DOHH2 (cell line): ENCODE data around the gene ARNT2.

Experiments
- H3F3A ChIP-seq: fragments of 200-600 bp; sonication (generic), shearing (Covaris generic); 2 replicates; pipeline ENCODE4 v1.6.0; 2016; ENCODE audit warnings: antibody characterized with exemption, mild to moderate bottlenecking; ENCODE audit not compliant: control insufficient read depth, insufficient read depth
- H3K27ac ChIP-seq: fragments of 200-600 bp; sonication (generic); 2 replicates; pipeline ENCODE4 v1.5.1; 2014; ENCODE audit warnings: low read depth, mild to moderate bottlenecking, low read length, moderate library complexity
- H3K27me3 ChIP-seq: fragments of 200-600 bp; sonication (generic); 2 replicates; pipeline ENCODE4 v1.6.1; 2014; ENCODE audit warnings: mild to moderate bottlenecking, low read length, mixed read lengths; ENCODE audit not compliant: control insufficient read depth
- H3K36me3 ChIP-seq: fragments of 200-600 bp; sonication (generic); 2 replicates; pipeline ENCODE4 v1.6.1; 2014; ENCODE audit warnings: mild to moderate bottlenecking, low read length, moderate library complexity, mixed read lengths; ENCODE audit not compliant: control insufficient read depth
- H3K4me1 ChIP-seq: fragments of 200-600 bp; sonication (generic); 2 replicates; pipeline ENCODE4 v1.6.1; 2014; ENCODE audit warnings: mild to moderate bottlenecking, low read length, mixed read lengths; ENCODE audit not compliant: control insufficient read depth
- H3K4me2 ChIP-seq: fragments of 200-600 bp; sonication (generic); 2 replicates; pipeline ENCODE4 v1.6.0; 2014; ENCODE audit warnings: mild to moderate bottlenecking, low read length, moderate library complexity
- H3K4me3 ChIP-seq: fragments of 200-600 bp; sonication (generic); 2 replicates; pipeline ENCODE4 v1.5.1; 2014; ENCODE audit warnings: mild to moderate bottlenecking, low read length, mixed read lengths
- H3K79me2 ChIP-seq: fragments of 200-600 bp; sonication (generic); 2 replicates; pipeline ENCODE4 v1.6.1; 2014; ENCODE audit warnings: mild to moderate bottlenecking, low read length, mixed read lengths; ENCODE audit not compliant: control insufficient read depth
- H3K9me2 ChIP-seq: fragments of 200-600 bp; sonication (generic); replicated peaks from 2 replicates; pipeline ENCODE4 v1.6.1; 2014; ENCODE audit warnings: mild to moderate bottlenecking, low read length, mixed read lengths; ENCODE audit not compliant: control insufficient read depth
- H3K9me3 ChIP-seq: fragments of 200-600 bp; sonication (generic); 2 replicates; pipeline ENCODE4 v1.6.1; 2014; ENCODE audit warnings: antibody characterized with exemption, low read length, mixed read lengths; ENCODE audit not compliant: control insufficient read depth, insufficient read depth
- H4K20me1 ChIP-seq: fragments of 200-600 bp; sonication (generic); 2 replicates; pipeline ENCODE4 v1.6.0; 2014; ENCODE audit warnings: low read depth, mild to moderate bottlenecking, antibody characterized with exemption, low read length, moderate library complexity; ENCODE audit not compliant: control insufficient read depth, insufficient read depth
- EZH2phosphoT487 ChIP-seq: fragments of 200-600 bp; sonication (generic); IDR thresholded peaks from 2 replicates; pipeline ENCODE4 v1.6.1; 2017; ENCODE audit warnings: borderline replicate concordance, mild to moderate bottlenecking, antibody characterized with exemption, low read length, moderate library complexity, mixed read lengths
- TF ChIP-seq, protein P1 (sequence below): fragments of 200-600 bp; sonication (generic); IDR thresholded peaks from one replicate; pipeline ENCODE4 v1.5.1; 2014; ENCODE audit warnings: antibody characterized with exemption, mild to moderate bottlenecking, low read depth, low read length; ENCODE audit not compliant: poor library complexity, severe bottlenecking

Gene ARNT2

DNA sequence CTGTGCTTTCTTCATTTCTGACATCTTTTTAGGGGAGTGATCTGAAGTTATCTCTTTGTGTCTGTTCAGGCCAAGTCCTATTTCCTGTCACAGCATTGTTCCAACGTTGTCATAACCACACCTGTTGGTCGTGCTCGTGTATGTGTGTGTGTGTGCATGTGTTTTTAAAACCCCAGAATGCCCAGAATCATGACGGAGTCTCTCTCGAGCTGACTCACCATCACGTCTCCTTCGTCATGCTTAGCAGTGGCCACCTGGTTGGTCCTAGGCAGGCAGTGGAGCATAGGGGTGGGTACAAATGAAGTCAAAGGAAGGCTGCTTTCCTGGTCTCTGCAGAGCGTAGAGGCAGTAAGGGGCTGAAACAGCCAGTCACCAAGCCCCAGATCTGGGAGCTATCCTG lies 164.1 kb downstream of the ARNT2 start:
- no peak overlapping the region for H3K4me2 ChIP-seq
- H3K9me2 ChIP-seq = no peaks in the 10 kb centered on the region
- peaks cover 3% of the 10 kb centered on the region; the same call in 1 of the 2 replicates for H3K27me3 ChIP-seq
- H3K36me3 ChIP-seq = no peaks in the 10 kb centered on the region
- H3K4me1 ChIP-seq = no peaks in the 10 kb centered on the region
- TF ChIP-seq, protein P1, sequence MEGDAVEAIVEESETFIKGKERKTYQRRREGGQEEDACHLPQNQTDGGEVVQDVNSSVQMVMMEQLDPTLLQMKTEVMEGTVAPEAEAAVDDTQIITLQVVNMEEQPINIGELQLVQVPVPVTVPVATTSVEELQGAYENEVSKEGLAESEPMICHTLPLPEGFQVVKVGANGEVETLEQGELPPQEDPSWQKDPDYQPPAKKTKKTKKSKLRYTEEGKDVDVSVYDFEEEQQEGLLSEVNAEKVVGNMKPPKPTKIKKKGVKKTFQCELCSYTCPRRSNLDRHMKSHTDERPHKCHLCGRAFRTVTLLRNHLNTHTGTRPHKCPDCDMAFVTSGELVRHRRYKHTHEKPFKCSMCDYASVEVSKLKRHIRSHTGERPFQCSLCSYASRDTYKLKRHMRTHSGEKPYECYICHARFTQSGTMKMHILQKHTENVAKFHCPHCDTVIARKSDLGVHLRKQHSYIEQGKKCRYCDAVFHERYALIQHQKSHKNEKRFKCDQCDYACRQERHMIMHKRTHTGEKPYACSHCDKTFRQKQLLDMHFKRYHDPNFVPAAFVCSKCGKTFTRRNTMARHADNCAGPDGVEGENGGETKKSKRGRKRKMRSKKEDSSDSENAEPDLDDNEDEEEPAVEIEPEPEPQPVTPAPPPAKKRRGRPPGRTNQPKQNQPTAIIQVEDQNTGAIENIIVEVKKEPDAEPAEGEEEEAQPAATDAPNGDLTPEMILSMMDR = no peak
- TF ChIP-seq EZH2phosphoT487 = no peak
- H3K27ac ChIP-seq = no peak overlapping the region
- H3K4me3 ChIP-seq = no peak overlapping the region
- no peaks in the 10 kb centered on the region for H3F3A ChIP-seq
- H3K79me2 ChIP-seq = no peaks in the 10 kb centered on the region
- no peaks in the 10 kb centered on the region for H3K9me3 ChIP-seq
- no peaks in the 10 kb centered on the region for H4K20me1 ChIP-seq

DNA sequence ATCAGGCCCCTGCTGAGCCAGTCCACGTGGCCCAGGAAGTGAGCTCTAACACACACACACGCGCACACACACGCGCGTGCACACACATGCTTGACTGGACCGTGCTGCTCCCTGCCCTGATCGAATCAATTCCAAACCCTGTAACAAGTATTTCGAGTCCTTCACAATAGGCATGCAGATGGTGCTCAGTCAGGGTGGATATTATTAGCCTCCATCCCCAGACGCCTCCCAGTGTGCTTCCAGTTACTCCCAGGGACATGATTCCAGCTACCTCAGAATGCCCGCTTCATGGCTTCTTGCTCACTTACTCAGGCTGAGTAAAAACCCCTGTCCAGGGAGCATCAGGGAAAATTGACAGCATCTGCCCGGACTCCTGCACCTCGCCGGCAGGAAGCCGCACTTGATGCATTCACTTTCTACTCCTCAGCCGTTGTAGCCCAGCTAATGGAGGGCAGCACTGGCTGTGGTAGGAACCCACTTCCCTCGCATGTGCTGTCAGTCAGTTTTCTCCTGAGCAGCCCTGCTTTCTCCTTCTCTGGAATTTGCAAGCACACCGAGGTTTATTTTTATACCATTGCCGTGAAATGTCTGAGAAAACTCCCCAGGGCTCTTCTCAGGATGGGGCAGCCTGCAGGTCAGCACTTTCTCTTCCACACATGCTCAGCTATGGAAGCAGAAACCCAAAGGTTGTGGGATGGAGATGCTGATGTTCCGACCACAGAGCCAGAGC lies 164.9 kb downstream of the ARNT2 start:
- Histone ChIP-seq H3K27me3 (peaks cover 3% of the 10 kb centered on the region; the same call in 1 of the 2 replicates), H3K4me1 (no peaks in the 10 kb centered on the region), H3K9me2 (no peaks in the 10 kb centered on the region), H3K27ac (no peak overlapping the region), H3K4me3 (no peak overlapping the region), H4K20me1 (no peaks in the 10 kb centered on the region), H3F3A (no peaks in the 10 kb centered on the region), H3K4me2 (no peak overlapping the region), H3K36me3 (no peaks in the 10 kb centered on the region), H3K9me3 (no peaks in the 10 kb centered on the region), H3K79me2 (no peaks in the 10 kb centered on the region)
- TF ChIP-seq, protein P1 = no peak
- no peak for TF ChIP-seq EZH2phosphoT487

DNA sequence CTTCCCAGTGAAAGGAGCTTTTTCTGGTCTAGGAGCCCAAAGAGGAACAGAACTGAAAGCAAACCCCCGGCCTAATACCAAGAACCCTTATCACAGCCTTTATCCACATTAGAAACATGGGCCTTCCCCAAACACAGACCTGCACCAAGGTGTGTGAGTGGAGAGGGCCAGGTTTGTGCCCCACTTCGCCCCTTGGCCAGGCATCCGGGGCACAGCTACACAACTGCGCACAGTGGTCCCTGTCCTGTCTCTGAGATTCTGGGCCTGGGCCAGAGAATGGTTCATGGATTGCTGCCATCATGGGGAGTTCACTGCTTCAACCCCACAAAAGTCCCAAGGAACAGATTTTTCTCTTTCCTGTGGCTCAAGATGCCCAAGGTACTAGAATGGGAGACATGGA lies 165.5 kb downstream of the ARNT2 start:
- Histone ChIP-seq H3K4me2 (no peak overlapping the region), H3K4me1 (no peaks in the 10 kb centered on the region), H3K9me3 (no peaks in the 10 kb centered on the region), H4K20me1 (no peaks in the 10 kb centered on the region), H3K79me2 (no peaks in the 10 kb centered on the region), H3K9me2 (no peaks in the 10 kb centered on the region), H3K27ac (no peak overlapping the region), H3K36me3 (no peaks in the 10 kb centered on the region), H3F3A (no peaks in the 10 kb centered on the region), H3K27me3 (peaks cover 3% of the 10 kb centered on the region; the same call in 1 of the 2 replicates), H3K4me3 (no peak overlapping the region)
- TF ChIP-seq, protein P1 = no peak
- TF ChIP-seq EZH2phosphoT487 = no peak
